SH-SY5Y (cell line): ENCODE results near the gene SUGCT.

Experiments used
- GATA2 ChIP-seq: IDR thresholded peaks from 2 replicates; pipeline ENCODE4 v1.6.1; 2011; ENCODE audit warnings: mild to moderate bottlenecking, low read depth, low read length
- GATA3 ChIP-seq: IDR thresholded peaks from 2 replicates; pipeline ENCODE4 v1.6.1; 2011; ENCODE audit warnings: low read depth, mild to moderate bottlenecking, low read length, moderate library complexity

GRCh38 chr7:40439686-40440085 is 304.9 kb downstream of the SUGCT start:
- TF ChIP-seq GATA2 (no peak), GATA3 (no peak)
